GM15510 (cell line): ENCODE results near the gene PCDHB11.
"Not testable (repeated sequence)": the region's sequence is repeated elsewhere in the genome, so short reads cannot be mapped to it uniquely, and the experiment has no call there.

Source experiments
- POLR2A ChIP-seq: IDR thresholded peaks from 3 replicates; pipeline ENCODE4 v1.6.1; 2011; ENCODE audit warnings: borderline replicate concordance; ENCODE audit not compliant: insufficient read length; ENCODE audit errors: extremely low read depth

The PCDHB11 gene

GRCh38 chr5:141213656-141214339, 14.4 kb downstream of the PCDHB11 start, which contains the start of gene PCDHB13:
PCDHB13 (plus strand) TSS chr5:141213919; CDS start chr5:141214124, 205 bp downstream.
- not testable (repeated sequence) for TF ChIP-seq POLR2A

- no peak for TF ChIP-seq POLR2A
Measured at GRCh38 chr5:141223112-141223783, 23.8 kb downstream of the PCDHB11 start, which contains the start of gene PCDHB14. PCDHB14 (plus strand) TSS chr5:141223343; CDS start chr5:141223506, 163 bp downstream.

- no peak for TF ChIP-seq POLR2A
Measured at GRCh38 chr5:141234109-141234667, 34.8 kb downstream of the PCDHB11 start.

- no peak for TF ChIP-seq POLR2A
Measured at GRCh38 chr5:141236516-141237313, 37.3 kb downstream of the PCDHB11 start.

- TF ChIP-seq POLR2A, result no peak
Measured at GRCh38 chr5:141241496-141241895, 42.1 kb downstream of the PCDHB11 start.

- no peak for TF ChIP-seq POLR2A
Measured at GRCh38 chr5:141245250-141245717, 45.9 kb downstream of the PCDHB11 start, which contains the start of gene PCDHB15. PCDHB15 (plus strand) TSS chr5:141245395; CDS start chr5:141245579, 184 bp downstream.

DNA sequence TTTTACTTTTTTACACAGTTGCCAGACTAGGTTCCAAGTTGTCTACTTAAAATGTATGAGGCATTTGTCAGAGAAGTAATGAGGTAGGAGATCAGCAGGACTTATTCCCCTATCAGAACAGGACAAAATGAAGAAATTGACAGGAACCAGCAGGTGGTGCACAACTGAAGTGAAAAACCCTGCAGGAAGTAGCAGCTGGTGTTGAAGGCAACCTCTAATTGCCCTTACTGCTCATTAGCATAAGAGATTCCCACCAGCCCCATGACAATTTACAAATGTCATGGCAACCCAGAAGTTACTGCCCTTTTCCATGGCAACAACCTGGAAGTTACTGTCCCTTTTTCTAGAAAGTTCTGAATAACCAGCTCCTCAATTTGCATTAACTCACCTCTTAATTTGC, 51.1 kb downstream of the PCDHB11 start:
- TF ChIP-seq POLR2A, result no peak
